ENCODE data around the gene HIVEP3.

GRCh38 chr1:41591891-41592290 is 326.8 kb downstream of the HIVEP3 start:
- TF ChIP-seq CTCF (optimal IDR thresholded peaks at IDR 0.05 in 1 of 3, IDR thresholded peaks at IDR 0.05 in 1 of 3, conservative IDR thresholded peaks at IDR 0.05 in 1 of 3; ENCODE audit: extremely low read depth in 1 of 3, insufficient read depth in 2 of 3, low read length in 3 of 3) (no peak), EZH2 (IDR thresholded peaks at IDR 0.05; ENCODE audit: low read length) (no peak)

All from keratinocyte (primary cell).